Heart left ventricle (tissue), 16 donors: Measurements from ENCODE around the gene CTXN3. TPM values are rescaled to one million over a fixed set of nuclear protein-coding genes. Genes with fewer than 3 reads are reported as not detected.
A peak's percentile ranks its signal among the peaks of the same experiment; 100 is the strongest.

Experiments
- ATAC-seq, 4 donors: fragments of 200-7000 bp; cut with Tn5 transposase; one replicate each; pipeline ENCODE4 v1.9.1; 2020 to 2022; ENCODE audit warnings: moderate library complexity in 4 of 4, mild to moderate bottlenecking in 3 of 4, moderate number of reproducible peaks in 1 of 4
- DNase-seq, 5 donors: peaks; one replicate each; pipeline ENCODE4 v3.0.0-alpha.2; 2020
- H3K27ac ChIP-seq, 12 donors: fragments of 200-600 bp; sonication (generic) in 4 of 12; one replicate each; pipeline versions ENCODE4 v1.5.0 to v1.8.0; 2016 to 2022; ENCODE audit warnings: mild to moderate bottlenecking in 2 of 12
- H3K27me3 ChIP-seq, 9 donors: fragments of 200-600 bp; sonication (generic) in 2 of 9; one replicate each; pipeline versions ENCODE4 v1.5.1 to v1.8.0; 2016 to 2022; ENCODE audit warnings: mild to moderate bottlenecking in 3 of 9
- H3K36me3 ChIP-seq, 9 donors: fragments of 200-600 bp; sonication (generic) in 2 of 9; one replicate each; pipeline versions ENCODE4 v1.5.0 to v1.8.0; 2018 to 2022; ENCODE audit warnings: mild to moderate bottlenecking in 2 of 9
- H3K4me1 ChIP-seq, 12 donors: fragments of 200-600 bp; sonication (generic) in 4 of 12; one replicate each; pipeline versions ENCODE4 v1.5.0 to v1.8.0; 2016 to 2022; ENCODE audit warnings: mild to moderate bottlenecking in 3 of 12
- H3K4me3 ChIP-seq, 12 donors: fragments of 200-600 bp; sonication (generic) in 4 of 12; one replicate each; pipeline versions ENCODE4 v1.5.0 to v1.8.0; 2017 to 2022; ENCODE audit warnings: mild to moderate bottlenecking in 9 of 12, moderate library complexity in 4 of 12
- H3K9me3 ChIP-seq, 12 donors: fragments of 200-600 bp; sonication (generic) in 4 of 12; one replicate each; pipeline versions ENCODE4 v1.5.0 to v1.8.0; 2016 to 2022; ENCODE audit warnings: mild to moderate bottlenecking in 1 of 12
- CTCF ChIP-seq, 12 donors: fragments of 200-600 bp; sonication (generic) in 4 of 12; IDR thresholded peaks; one replicate each; pipeline versions ENCODE4 v1.5.0 to v1.8.0; 2018 to 2022; ENCODE audit warnings: antibody characterized with exemption in 12 of 12, mild to moderate bottlenecking in 5 of 12
- POLR2A ChIP-seq, 2 donors: fragments of 450-650 bp; IDR thresholded peaks; one replicate each; pipeline ENCODE4 v1.6.1; 2017; ENCODE audit warnings: antibody characterized with exemption in 2 of 2, mild to moderate bottlenecking in 2 of 2, moderate library complexity in 2 of 2
- WGBS, 4 donors: extraction: QIAGEN DNeasy Blood & Tissue Kit in 2 of 4; methylation state at CpG; one replicate each; pipeline versions ENCODE4 v1.1.5 to v1.1.7; 2013 to 2018; 5-methylcytosine and 5-hydroxymethylcytosine counted together
- intact Hi-C, 10 donors: fragments of 100-400 bp; cut with DNase I; formaldehyde crosslinking; loops; one replicate each; pipeline versions ENCODE4 v1.11.1 to v1.14.2; 2022
- polyA plus RNA-seq, 2 donors: library from polyadenylated mRNA; stranded (reverse); fragments of 200-250 nt; gene quantifications; one replicate each; pipeline ENCODE4 v1.2.3, GENCODE V29; 2013
- total RNA-seq, 9 donors: library from RNA; depleted of rRNA in 2 of 9; stranded (reverse); fragments of >200 nt in 2 of 9; fragmentation: NEBNext Ultra II Directional in 3 of 9; extraction: Animal tissue kit (Norgen Biotek cat#: 25700) in 3 of 9; gene quantifications; one replicate each; pipeline versions ENCODE4 v1.1.0 to v1.2.4, GENCODE V29; 2016 to 2023
- donor health status: ischemic (EF 13 %, LVEDD 7.1; RV severe dilation, severe dysfunction).
- donor health status: healthy with polysubstance abuse.
- donor health status: DM: no; HTN: yes; CAD: no.
- donor health status: DM: no; HTN: no; CAD: no.
- donor health status: ischemic (EF 25% LVEDD 6.9; RV normal size, moderate dysfunction).
- donor health status: ischemic (EF 25% LVEDD 5.7; RV mildly dilated, moderate dysfunction).
- donor health status: healthy.
- donor health status: DM: yes; HTN: yes; CAD: no.
- donor health status: ischemic (EF 35%, LVEDD 5.7; RV mildly dilated, moderate dysfunction).
- donor health status: nonischemic (EF 11% LVEDD 7.7; RV severe dilation, severe dysfunction).
- donor health status: DM: yes; HTN: yes; CAD: no.
- donor health status: PGD.
- donor health status: ischemic (EF 29% LVEDD 5.4; RV normal size, mild dysfunction).
- donor health status: nonischemic (EF 23%, LVEDD 6.1; RV moderate dilation, normal function).

Gene CTXN3
- total and polyA plus RNA-seq, 11 donors: not detected

DNA sequence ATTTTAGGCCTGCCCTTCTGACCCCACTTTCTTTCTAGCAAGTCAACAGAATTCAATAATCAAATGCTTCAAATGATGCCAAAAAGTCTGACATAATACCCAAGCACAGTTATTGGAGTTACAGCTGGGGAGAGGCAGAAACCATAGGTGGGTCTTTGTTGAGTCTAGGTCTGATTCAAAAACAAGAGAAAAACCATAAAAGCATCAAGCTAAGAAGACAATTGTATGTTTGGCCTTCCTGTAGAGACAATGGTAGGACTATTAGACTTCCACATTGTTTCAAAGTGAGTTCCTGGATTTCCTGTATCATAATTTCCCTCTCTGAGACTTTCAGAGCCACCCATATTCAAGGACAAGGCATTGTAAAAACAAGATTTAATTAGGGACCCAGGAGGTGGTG is 37.5 kb downstream of the CTXN3 start:
- intact Hi-C loops: no loop called here
- Histone ChIP-seq H3K4me1 (peaks cover 0 to 13% (median 2%) of the 10 kb centered on the region in 12 donors), H3K27ac (peak overlapping the region in 1 of 12 donors; percentile 13)

DNA sequence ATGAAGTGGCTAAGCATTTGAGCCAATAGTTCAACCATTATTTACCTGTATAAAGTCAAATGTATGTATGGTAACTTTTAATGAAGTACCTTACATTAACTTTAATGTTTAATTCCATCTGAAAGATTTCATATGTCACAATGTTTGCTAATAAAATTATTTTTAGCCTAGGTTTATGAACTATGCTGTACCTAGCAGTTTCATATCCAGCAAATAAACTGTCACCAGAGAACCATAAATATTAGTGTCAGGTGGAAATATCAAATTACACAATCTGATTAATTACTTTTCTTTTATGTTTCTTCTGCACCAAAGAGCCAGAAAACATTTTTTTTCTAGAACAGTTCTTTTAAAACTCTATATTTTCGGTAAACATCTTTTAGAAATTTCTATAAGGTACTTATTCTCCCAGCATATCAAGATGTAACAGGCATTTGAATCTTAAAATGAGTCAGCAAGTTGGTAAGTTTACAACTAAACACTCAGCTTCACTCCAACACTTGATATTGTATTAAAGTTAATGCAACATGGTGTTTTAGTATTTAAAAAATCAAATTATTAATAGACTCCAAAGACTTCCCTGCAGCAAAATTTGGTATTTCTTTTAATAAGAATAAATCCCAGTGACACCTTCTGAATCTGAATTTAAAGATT is 45.8 kb downstream of the CTXN3 start:
- WGBS, 4 donors: 95 to 97% (median 96%) methylated on average over 1 of the region's 1 CpG
- no peak for TF ChIP-seq POLR2A (IDR thresholded peaks at IDR 0.05)
- no peak for TF ChIP-seq CTCF (IDR thresholded peaks at IDR 0.05)

More for the DNA sequence above, 37.5 kb downstream of the CTXN3 start:
- DNase-seq (no peak), ATAC-seq (peak in 3 of 4 donors; percentile 15 to 57 (median 43))
- Histone ChIP-seq H3K4me3 (no peak overlapping the region), H3K36me3 (no peaks in the 10 kb centered on the region), H3K9me3 (no peaks in the 10 kb centered on the region), H3K27me3 (no peaks in the 10 kb centered on the region)
- TF ChIP-seq POLR2A (IDR thresholded peaks at IDR 0.05) (no peak), CTCF (IDR thresholded peaks at IDR 0.05) (no peak)

GRCh38 chr5:127695346-127695745 is 46.5 kb downstream of the CTXN3 start:
- no peak overlapping the region for H3K27ac ChIP-seq
- ATAC-seq: no peak

More for the DNA sequence above, 45.8 kb downstream of the CTXN3 start:
- no peak for DNase-seq
- Histone ChIP-seq H3K27ac (no peak overlapping the region), H3K4me3 (no peak overlapping the region), H3K4me1 (peaks cover 0 to 5% (median 0%) of the 10 kb centered on the region in 12 donors), H3K27me3 (no peaks in the 10 kb centered on the region), H3K9me3 (no peaks in the 10 kb centered on the region), H3K36me3 (no peaks in the 10 kb centered on the region)
- intact Hi-C loops: no loop called here
- no peak for ATAC-seq

GRCh38 chr5:127696683-127697082 is 47.8 kb downstream of the CTXN3 start:
- intact Hi-C loops: no loop called here
- TF ChIP-seq CTCF (IDR thresholded peaks at IDR 0.05) (no peak), POLR2A (IDR thresholded peaks at IDR 0.05) (no peak)

More at GRCh38 chr5:127695346-127695745, 46.5 kb downstream of the CTXN3 start:
- Histone ChIP-seq H3K4me1 (peaks cover 0 to 5% (median 0%) of the 10 kb centered on the region in 12 donors), H3K9me3 (no peaks in the 10 kb centered on the region), H3K36me3 (no peaks in the 10 kb centered on the region), H3K4me3 (no peak overlapping the region), H3K27me3 (no peaks in the 10 kb centered on the region)
- DNase-seq: no peak
- intact Hi-C loops: no loop called here
- TF ChIP-seq CTCF (IDR thresholded peaks at IDR 0.05): no peak
- TF ChIP-seq POLR2A (IDR thresholded peaks at IDR 0.05): no peak

More at GRCh38 chr5:127696683-127697082, 47.8 kb downstream of the CTXN3 start:
- H3K36me3 ChIP-seq: no peaks in the 10 kb centered on the region
- ATAC-seq (no peak), DNase-seq (no peak)
- no peaks in the 10 kb centered on the region for H3K27me3 ChIP-seq
- no peaks in the 10 kb centered on the region for H3K9me3 ChIP-seq
- H3K4me3 ChIP-seq: no peak overlapping the region
- no peak overlapping the region for H3K27ac ChIP-seq
- 67 to 77% (median 72%) methylated on average over 6 of the region's 6 CpGs for WGBS, 4 donors
- peaks cover 0 to 5% (median 0%) of the 10 kb centered on the region in 12 donors for H3K4me1 ChIP-seq
